WTC11 (cell line): Measurements from ENCODE around the gene VAMP2. TPM values are rescaled to one million over a fixed set of nuclear protein-coding genes. Genes with fewer than 3 reads are reported as not detected.

ENCODE experiments used
- ATF1 ChIP-seq: sonication (generic); formaldehyde crosslinking; IDR thresholded peaks from 2 replicates; pipeline ENCODE4 v1.8.1; 2023; ENCODE audit warnings: mild to moderate bottlenecking, moderate library complexity, missing genetic modification reagents
- CBFB ChIP-seq: sonication (generic); formaldehyde crosslinking; IDR thresholded peaks from 2 replicates; pipeline ENCODE4 v1.8.1; 2022; ENCODE audit warnings: mild to moderate bottlenecking, low read depth, missing genetic modification reagents
- CREB1 ChIP-seq: sonication (generic); formaldehyde crosslinking; IDR thresholded peaks from 2 replicates; pipeline ENCODE4 v1.8.0; 2023; ENCODE audit warnings: mild to moderate bottlenecking, missing genetic modification reagents
- ESRRA ChIP-seq: sonication (generic); formaldehyde crosslinking; IDR thresholded peaks from 2 replicates; pipeline ENCODE4 v1.8.1; 2022; ENCODE audit warnings: mild to moderate bottlenecking, missing genetic modification reagents, borderline replicate concordance
- ETV6 ChIP-seq: sonication (generic); formaldehyde crosslinking; IDR thresholded peaks from 2 replicates; pipeline ENCODE4 v1.8.1; 2022; ENCODE audit warnings: mild to moderate bottlenecking, missing genetic modification reagents
- FOXK1 ChIP-seq: sonication (generic); formaldehyde crosslinking; IDR thresholded peaks from 2 replicates; pipeline ENCODE4 v1.8.0; 2022; ENCODE audit warnings: mild to moderate bottlenecking, moderate library complexity, missing genetic modification reagents
- GABPB1 ChIP-seq: sonication (generic); formaldehyde crosslinking; IDR thresholded peaks from 2 replicates; pipeline ENCODE4 v1.8.1; 2023; ENCODE audit warnings: mild to moderate bottlenecking, missing genetic modification reagents
- GTF2I ChIP-seq: fragments of 250-450 bp; sonication (Bioruptor Pico); conservative IDR thresholded peaks from 2 replicates; pipeline ENCODE4 v1.4.0; 2021; ENCODE audit warnings: mild to moderate bottlenecking
- MXD4 ChIP-seq: fragments of 250-450 bp; sonication (Bioruptor Pico); IDR thresholded peaks from 2 replicates; pipeline ENCODE4 v1.8.0; 2021; ENCODE audit warnings: mild to moderate bottlenecking, moderate library complexity, borderline replicate concordance
- NFE2L1 ChIP-seq: sonication (generic); formaldehyde crosslinking; IDR thresholded peaks from 2 replicates; pipeline ENCODE4 v1.8.1; 2023; ENCODE audit warnings: missing genetic modification reagents
- PRRX2 ChIP-seq: fragments of 250-450 bp; sonication (Bioruptor Pico); IDR thresholded peaks from 2 replicates; pipeline ENCODE4 v1.8.0; 2021; ENCODE audit warnings: mild to moderate bottlenecking
- TCF7 ChIP-seq: sonication (generic); formaldehyde crosslinking; IDR thresholded peaks from 2 replicates; pipeline ENCODE4 v1.8.0; 2022; ENCODE audit warnings: mild to moderate bottlenecking, low read depth, missing genetic modification reagents, moderate library complexity
- ZNF138 ChIP-seq: sonication (generic); formaldehyde crosslinking; conservative IDR thresholded peaks from 2 replicates; pipeline ENCODE4 v1.8.1; 2022; ENCODE audit warnings: mild to moderate bottlenecking, moderate library complexity, missing genetic modification reagents
- ZNF232 ChIP-seq: sonication (generic); formaldehyde crosslinking; IDR thresholded peaks from 2 replicates; pipeline ENCODE4 v1.8.0; 2022; ENCODE audit warnings: mild to moderate bottlenecking, missing genetic modification reagents
- ZNF671 ChIP-seq: fragments of 250-450 bp; sonication (Bioruptor Pico); IDR thresholded peaks from 2 replicates; pipeline ENCODE4 v1.8.0; 2021; ENCODE audit warnings: mild to moderate bottlenecking
- total RNA-seq: library from RNA; stranded (reverse); gene quantifications from 3 replicates; pipeline ENCODE4 v1.2.3, GENCODE V29; 2021
- TF ChIP-seq, protein P1 (sequence below): sonication (generic); formaldehyde crosslinking; IDR thresholded peaks from 2 replicates; pipeline ENCODE4 v1.8.1; 2022; ENCODE audit warnings: mild to moderate bottlenecking, moderate library complexity, missing genetic modification reagents
- TF ChIP-seq, protein P2 (sequence below): sonication (generic); formaldehyde crosslinking; IDR thresholded peaks from 2 replicates; pipeline ENCODE4 v1.8.0; 2023; ENCODE audit warnings: missing genetic modification reagents
- TF ChIP-seq, protein P3 (sequence below): sonication (generic); formaldehyde crosslinking; IDR thresholded peaks from 2 replicates; pipeline ENCODE4 v1.8.1; 2022; ENCODE audit warnings: mild to moderate bottlenecking, missing genetic modification reagents, moderate library complexity, borderline replicate concordance
- TF ChIP-seq, protein P4 (sequence below): fragments of 250-450 bp; sonication (Bioruptor Pico); IDR thresholded peaks from 2 replicates; pipeline ENCODE4 v1.9.0; 2021; ENCODE audit warnings: mild to moderate bottlenecking
- TF ChIP-seq, protein P5 (sequence below): sonication (generic); formaldehyde crosslinking; IDR thresholded peaks from 2 replicates; pipeline ENCODE4 v1.8.0; 2022; ENCODE audit warnings: mild to moderate bottlenecking, missing genetic modification reagents
- TF ChIP-seq, protein P6 (sequence below): sonication (generic); formaldehyde crosslinking; conservative IDR thresholded peaks from 2 replicates; pipeline ENCODE4 v1.8.1; 2023; ENCODE audit warnings: mild to moderate bottlenecking, low read depth, missing genetic modification reagents, moderate library complexity
- TF ChIP-seq, protein P7 (sequence below): fragments of 250-450 bp; sonication (Bioruptor Pico); IDR thresholded peaks from 2 replicates; pipeline ENCODE4 v1.8.0; 2021; ENCODE audit warnings: mild to moderate bottlenecking
- TF ChIP-seq, protein P8 (sequence below): fragments of 250-450 bp; sonication (Bioruptor Pico); IDR thresholded peaks from 2 replicates; pipeline ENCODE4 v1.9.0; 2021; ENCODE audit warnings: moderate library complexity, mild to moderate bottlenecking, inconsistent platforms, borderline replicate concordance
- TF ChIP-seq, protein P9 (sequence below): sonication (generic); formaldehyde crosslinking; IDR thresholded peaks from 2 replicates; pipeline ENCODE4 v1.8.0; 2022; ENCODE audit warnings: mild to moderate bottlenecking, missing genetic modification reagents

The VAMP2 gene
- total RNA-seq, 1 experiment from 2014 or later = 27.4 TPM

DNA sequence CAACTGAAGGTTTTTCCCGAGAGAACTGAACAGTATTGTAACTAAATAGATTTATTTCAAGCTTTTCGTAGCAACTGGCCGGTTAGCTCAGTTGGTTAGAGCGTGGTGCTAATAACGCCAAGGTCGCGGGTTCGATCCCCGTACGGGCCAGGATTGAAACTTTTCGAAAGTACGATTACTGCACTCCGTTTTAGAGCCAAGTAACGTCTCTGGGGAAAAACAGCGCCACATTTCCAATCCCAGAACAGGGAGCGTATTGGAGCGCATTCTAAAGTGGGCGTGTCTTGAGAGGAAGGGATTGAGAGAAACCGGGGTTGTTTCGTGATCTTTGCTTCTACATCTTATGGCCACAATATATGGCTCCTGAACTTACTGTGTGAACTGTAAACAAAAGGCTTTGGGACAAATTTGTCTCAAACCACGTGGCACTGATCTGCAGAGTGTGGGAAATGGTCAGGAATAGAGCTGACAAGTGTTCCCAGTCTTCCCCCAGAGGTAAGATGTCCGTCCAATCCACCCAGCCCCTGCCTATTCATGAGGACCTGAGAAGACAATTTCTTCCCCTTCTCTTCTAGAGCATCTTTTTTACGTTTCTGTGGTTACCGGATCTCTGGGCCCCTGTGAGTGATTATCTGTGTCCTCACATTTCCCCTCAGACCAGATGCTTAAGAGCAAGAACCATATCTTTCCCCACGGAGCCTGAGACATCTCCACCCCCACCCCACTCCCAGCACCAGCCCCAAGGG lies 24.9 kb upstream of the VAMP2 start (continued):
- TF ChIP-seq MXD4 (CRISPR knock-in tag) = no peak
- TF ChIP-seq, protein P1, sequence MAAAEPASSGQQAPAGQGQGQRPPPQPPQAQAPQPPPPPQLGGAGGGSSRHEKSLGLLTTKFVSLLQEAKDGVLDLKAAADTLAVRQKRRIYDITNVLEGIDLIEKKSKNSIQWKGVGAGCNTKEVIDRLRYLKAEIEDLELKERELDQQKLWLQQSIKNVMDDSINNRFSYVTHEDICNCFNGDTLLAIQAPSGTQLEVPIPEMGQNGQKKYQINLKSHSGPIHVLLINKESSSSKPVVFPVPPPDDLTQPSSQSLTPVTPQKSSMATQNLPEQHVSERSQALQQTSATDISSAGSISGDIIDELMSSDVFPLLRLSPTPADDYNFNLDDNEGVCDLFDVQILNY (CRISPR knock-in tag) = no peak
- TF ChIP-seq ZNF671 = peak; percentile 90; the same call in 1 of the 2 replicates
- TF ChIP-seq, protein P2, sequence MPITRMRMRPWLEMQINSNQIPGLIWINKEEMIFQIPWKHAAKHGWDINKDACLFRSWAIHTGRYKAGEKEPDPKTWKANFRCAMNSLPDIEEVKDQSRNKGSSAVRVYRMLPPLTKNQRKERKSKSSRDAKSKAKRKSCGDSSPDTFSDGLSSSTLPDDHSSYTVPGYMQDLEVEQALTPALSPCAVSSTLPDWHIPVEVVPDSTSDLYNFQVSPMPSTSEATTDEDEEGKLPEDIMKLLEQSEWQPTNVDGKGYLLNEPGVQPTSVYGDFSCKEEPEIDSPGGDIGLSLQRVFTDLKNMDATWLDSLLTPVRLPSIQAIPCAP (CRISPR knock-in tag) = no peak
- TF ChIP-seq, protein P3, sequence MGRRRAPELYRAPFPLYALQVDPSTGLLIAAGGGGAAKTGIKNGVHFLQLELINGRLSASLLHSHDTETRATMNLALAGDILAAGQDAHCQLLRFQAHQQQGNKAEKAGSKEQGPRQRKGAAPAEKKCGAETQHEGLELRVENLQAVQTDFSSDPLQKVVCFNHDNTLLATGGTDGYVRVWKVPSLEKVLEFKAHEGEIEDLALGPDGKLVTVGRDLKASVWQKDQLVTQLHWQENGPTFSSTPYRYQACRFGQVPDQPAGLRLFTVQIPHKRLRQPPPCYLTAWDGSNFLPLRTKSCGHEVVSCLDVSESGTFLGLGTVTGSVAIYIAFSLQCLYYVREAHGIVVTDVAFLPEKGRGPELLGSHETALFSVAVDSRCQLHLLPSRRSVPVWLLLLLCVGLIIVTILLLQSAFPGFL (CRISPR knock-in tag) = 0 out of 2 replicates have a peak, but pooled peaks have one; percentile 51
- no peak for TF ChIP-seq GTF2I (CRISPR knock-in tag)
- TF ChIP-seq, protein P4, sequence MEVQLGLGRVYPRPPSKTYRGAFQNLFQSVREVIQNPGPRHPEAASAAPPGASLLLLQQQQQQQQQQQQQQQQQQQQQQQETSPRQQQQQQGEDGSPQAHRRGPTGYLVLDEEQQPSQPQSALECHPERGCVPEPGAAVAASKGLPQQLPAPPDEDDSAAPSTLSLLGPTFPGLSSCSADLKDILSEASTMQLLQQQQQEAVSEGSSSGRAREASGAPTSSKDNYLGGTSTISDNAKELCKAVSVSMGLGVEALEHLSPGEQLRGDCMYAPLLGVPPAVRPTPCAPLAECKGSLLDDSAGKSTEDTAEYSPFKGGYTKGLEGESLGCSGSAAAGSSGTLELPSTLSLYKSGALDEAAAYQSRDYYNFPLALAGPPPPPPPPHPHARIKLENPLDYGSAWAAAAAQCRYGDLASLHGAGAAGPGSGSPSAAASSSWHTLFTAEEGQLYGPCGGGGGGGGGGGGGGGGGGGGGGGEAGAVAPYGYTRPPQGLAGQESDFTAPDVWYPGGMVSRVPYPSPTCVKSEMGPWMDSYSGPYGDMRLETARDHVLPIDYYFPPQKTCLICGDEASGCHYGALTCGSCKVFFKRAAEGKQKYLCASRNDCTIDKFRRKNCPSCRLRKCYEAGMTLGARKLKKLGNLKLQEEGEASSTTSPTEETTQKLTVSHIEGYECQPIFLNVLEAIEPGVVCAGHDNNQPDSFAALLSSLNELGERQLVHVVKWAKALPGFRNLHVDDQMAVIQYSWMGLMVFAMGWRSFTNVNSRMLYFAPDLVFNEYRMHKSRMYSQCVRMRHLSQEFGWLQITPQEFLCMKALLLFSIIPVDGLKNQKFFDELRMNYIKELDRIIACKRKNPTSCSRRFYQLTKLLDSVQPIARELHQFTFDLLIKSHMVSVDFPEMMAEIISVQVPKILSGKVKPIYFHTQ (CRISPR knock-in tag) = peak; percentile 81; the same call in 1 of the 2 replicates
- TF ChIP-seq TCF7 = no peak
- TF ChIP-seq ZNF138 = no peak
- TF ChIP-seq CBFB = no peak
- no peak for TF ChIP-seq ESRRA (CRISPR knock-in tag)
- TF ChIP-seq, protein P5, sequence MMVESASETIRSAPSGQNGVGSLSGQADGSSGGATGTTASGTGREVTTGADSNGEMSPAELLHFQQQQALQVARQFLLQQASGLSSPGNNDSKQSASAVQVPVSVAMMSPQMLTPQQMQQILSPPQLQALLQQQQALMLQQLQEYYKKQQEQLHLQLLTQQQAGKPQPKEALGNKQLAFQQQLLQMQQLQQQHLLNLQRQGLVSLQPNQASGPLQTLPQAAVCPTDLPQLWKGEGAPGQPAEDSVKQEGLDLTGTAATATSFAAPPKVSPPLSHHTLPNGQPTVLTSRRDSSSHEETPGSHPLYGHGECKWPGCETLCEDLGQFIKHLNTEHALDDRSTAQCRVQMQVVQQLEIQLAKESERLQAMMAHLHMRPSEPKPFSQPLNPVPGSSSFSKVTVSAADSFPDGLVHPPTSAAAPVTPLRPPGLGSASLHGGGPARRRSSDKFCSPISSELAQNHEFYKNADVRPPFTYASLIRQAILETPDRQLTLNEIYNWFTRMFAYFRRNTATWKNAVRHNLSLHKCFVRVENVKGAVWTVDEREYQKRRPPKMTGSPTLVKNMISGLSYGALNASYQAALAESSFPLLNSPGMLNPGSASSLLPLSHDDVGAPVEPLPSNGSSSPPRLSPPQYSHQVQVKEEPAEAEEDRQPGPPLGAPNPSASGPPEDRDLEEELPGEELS (CRISPR knock-in tag) = no peak
- TF ChIP-seq ZNF232 = no peak
- TF ChIP-seq, protein P6, sequence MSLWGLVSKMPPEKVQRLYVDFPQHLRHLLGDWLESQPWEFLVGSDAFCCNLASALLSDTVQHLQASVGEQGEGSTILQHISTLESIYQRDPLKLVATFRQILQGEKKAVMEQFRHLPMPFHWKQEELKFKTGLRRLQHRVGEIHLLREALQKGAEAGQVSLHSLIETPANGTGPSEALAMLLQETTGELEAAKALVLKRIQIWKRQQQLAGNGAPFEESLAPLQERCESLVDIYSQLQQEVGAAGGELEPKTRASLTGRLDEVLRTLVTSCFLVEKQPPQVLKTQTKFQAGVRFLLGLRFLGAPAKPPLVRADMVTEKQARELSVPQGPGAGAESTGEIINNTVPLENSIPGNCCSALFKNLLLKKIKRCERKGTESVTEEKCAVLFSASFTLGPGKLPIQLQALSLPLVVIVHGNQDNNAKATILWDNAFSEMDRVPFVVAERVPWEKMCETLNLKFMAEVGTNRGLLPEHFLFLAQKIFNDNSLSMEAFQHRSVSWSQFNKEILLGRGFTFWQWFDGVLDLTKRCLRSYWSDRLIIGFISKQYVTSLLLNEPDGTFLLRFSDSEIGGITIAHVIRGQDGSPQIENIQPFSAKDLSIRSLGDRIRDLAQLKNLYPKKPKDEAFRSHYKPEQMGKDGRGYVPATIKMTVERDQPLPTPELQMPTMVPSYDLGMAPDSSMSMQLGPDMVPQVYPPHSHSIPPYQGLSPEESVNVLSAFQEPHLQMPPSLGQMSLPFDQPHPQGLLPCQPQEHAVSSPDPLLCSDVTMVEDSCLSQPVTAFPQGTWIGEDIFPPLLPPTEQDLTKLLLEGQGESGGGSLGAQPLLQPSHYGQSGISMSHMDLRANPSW = no peak
- TF ChIP-seq, protein P7, sequence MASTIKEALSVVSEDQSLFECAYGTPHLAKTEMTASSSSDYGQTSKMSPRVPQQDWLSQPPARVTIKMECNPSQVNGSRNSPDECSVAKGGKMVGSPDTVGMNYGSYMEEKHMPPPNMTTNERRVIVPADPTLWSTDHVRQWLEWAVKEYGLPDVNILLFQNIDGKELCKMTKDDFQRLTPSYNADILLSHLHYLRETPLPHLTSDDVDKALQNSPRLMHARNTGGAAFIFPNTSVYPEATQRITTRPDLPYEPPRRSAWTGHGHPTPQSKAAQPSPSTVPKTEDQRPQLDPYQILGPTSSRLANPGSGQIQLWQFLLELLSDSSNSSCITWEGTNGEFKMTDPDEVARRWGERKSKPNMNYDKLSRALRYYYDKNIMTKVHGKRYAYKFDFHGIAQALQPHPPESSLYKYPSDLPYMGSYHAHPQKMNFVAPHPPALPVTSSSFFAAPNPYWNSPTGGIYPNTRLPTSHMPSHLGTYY (CRISPR knock-in tag) = 0 out of 2 replicates have a peak, but pooled peaks have one; percentile 78
- TF ChIP-seq ETV6 (CRISPR knock-in tag) = no peak
- TF ChIP-seq, protein P8, sequence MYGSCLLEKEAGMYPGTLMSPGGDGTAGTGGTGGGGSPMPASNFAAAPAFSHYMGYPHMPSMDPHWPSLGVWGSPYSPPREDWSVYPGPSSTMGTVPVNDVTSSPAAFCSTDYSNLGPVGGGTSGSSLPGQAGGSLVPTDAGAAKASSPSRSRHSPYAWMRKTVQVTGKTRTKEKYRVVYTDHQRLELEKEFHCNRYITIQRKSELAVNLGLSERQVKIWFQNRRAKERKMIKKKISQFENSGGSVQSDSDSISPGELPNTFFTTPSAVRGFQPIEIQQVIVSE (CRISPR knock-in tag) = peak; percentile 73; the same call in 1 of the 2 replicates
- no peak for TF ChIP-seq CREB1
- TF ChIP-seq, protein P9, sequence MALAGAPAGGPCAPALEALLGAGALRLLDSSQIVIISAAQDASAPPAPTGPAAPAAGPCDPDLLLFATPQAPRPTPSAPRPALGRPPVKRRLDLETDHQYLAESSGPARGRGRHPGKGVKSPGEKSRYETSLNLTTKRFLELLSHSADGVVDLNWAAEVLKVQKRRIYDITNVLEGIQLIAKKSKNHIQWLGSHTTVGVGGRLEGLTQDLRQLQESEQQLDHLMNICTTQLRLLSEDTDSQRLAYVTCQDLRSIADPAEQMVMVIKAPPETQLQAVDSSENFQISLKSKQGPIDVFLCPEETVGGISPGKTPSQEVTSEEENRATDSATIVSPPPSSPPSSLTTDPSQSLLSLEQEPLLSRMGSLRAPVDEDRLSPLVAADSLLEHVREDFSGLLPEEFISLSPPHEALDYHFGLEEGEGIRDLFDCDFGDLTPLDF = no peak
- no peak for TF ChIP-seq FOXK1 (CRISPR knock-in tag)
- no peak for TF ChIP-seq ATF1 (CRISPR knock-in tag)
- no peak for TF ChIP-seq PRRX2 (CRISPR knock-in tag)
- no peak for TF ChIP-seq NFE2L1 (CRISPR knock-in tag)
- TF ChIP-seq GABPB1 (CRISPR knock-in tag) = peak; percentile 50
